ENCODE measurements around the gene SLC1A4.

DNA sequence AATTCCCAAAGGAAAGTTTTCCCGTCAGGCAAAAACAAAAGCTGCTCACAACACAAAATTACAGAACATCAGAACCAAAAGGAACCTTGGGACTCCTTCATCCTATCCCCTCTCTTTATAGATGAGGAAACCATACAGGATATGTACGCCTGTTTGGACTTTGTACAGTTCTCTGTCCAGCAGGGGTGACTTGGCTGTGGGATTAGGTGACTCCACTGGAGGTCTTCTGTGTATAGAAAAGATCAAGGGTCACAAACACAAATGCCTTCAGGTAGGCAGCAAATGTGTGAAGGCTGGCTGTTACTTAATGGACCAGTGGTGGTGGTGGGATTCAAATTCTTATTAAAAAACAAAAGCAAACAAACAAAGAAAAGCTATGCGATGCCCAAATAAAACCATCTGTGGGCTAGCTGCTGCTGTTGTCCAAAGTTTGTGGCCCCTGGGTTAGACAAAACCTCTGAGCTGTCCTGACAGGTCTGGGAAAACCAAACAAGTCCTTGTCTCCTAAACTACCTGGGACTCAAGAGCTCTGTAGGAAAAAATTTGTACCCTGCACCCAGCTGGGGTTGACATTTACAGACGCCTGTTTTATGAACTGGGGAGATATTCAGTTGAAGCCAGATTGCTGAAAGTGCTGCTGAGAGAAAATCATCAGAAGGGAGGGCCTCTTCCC lies 65.7 kb downstream of the SLC1A4 start:
- TF ChIP-seq, protein P1, sequence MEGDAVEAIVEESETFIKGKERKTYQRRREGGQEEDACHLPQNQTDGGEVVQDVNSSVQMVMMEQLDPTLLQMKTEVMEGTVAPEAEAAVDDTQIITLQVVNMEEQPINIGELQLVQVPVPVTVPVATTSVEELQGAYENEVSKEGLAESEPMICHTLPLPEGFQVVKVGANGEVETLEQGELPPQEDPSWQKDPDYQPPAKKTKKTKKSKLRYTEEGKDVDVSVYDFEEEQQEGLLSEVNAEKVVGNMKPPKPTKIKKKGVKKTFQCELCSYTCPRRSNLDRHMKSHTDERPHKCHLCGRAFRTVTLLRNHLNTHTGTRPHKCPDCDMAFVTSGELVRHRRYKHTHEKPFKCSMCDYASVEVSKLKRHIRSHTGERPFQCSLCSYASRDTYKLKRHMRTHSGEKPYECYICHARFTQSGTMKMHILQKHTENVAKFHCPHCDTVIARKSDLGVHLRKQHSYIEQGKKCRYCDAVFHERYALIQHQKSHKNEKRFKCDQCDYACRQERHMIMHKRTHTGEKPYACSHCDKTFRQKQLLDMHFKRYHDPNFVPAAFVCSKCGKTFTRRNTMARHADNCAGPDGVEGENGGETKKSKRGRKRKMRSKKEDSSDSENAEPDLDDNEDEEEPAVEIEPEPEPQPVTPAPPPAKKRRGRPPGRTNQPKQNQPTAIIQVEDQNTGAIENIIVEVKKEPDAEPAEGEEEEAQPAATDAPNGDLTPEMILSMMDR (conservative IDR thresholded peaks at IDR 0.05; ENCODE audit: low read depth, low read length) = no peak
- TF ChIP-seq EZH2 (IDR thresholded peaks at IDR 0.05; ENCODE audit: low read length, unreplicated experiment) = no peak
